ENCODE measurements around the gene RHOB.
A peak's percentile ranks its signal among the peaks of the same experiment; 100 is the strongest.

The RHOB gene

DNA sequence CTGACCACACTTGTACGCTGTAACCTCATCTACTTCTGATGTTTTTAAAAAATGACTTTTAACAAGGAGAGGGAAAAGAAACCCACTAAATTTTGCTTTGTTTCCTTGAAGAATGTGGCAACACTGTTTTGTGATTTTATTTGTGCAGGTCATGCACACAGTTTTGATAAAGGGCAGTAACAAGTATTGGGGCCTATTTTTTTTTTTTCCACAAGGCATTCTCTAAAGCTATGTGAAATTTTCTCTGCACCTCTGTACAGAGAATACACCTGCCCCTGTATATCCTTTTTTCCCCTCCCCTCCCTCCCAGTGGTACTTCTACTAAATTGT is 2.1 kb downstream of the RHOB start:
- Histone ChIP-seq H3K36me3 (ENCODE audit: control insufficient read depth, insufficient read depth, low read length) (peaks cover 8% of the 10 kb centered on the region; the same call in 1 of the 2 replicates), H3K27me3 (ENCODE audit: control insufficient read depth, insufficient read depth, low read length) (peaks cover 41% of the 10 kb centered on the region), H3K4me3 (ENCODE audit: low read depth, low read length) (peak overlapping the region; percentile 99), H3K4me1 (ENCODE audit: control insufficient read depth, insufficient read depth, low read length) (peaks cover 38% of the 10 kb centered on the region), H3K9ac (ENCODE audit: low read length) (peak overlapping the region; percentile 67), H3K27ac (ENCODE audit: low read depth, low read length) (no peak overlapping the region), H3K9me3 (ENCODE audit: control insufficient read depth, insufficient read depth, low read depth, low read length) (no peaks in the 10 kb centered on the region)

DNA sequence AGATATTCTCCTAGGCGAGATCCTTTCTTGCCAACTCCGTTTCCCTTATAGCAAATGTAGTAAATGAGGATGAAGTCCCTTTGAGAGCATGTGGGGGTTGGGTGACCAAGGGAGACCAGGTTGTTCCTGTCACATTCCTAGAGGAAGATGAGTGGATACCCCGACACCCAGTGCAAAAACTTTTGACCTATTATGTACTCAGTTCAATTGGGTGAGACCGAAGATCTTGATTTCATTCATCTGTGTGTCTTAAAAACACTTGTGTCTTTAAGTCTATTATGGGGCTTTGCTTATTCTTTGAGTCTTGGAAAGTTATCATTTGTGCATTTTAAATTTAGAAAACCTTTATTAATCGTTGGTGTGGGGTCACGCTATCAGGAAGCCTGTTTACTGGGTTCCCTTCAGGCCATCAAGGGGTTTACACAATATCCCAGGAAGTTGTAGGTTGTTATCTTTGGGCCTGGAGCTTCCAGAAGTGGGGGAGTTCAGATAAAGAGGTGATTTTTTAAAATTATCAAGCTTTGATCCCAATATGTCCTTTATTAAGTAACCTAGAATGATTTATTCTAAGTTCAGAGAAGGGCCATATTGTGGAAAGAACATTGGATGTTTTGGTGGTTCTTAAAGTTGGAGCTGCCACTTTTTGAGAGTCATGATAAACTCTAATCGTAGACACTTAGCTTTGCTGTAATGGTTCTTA is 2.8 kb downstream of the RHOB start:
- H3K4me3 ChIP-seq (ENCODE audit: low read depth, low read length) = peak overlapping the region; percentile 99; the same call in 1 of the 2 replicates
- no peak overlapping the region for H3K27ac ChIP-seq (ENCODE audit: low read depth, low read length)
- H3K9me3 ChIP-seq (ENCODE audit: control insufficient read depth, insufficient read depth, low read depth, low read length) = no peaks in the 10 kb centered on the region
- peaks cover 42% of the 10 kb centered on the region for H3K27me3 ChIP-seq (ENCODE audit: control insufficient read depth, insufficient read depth, low read length)
- peaks cover 34% of the 10 kb centered on the region for H3K4me1 ChIP-seq (ENCODE audit: control insufficient read depth, insufficient read depth, low read length)
- peaks cover 8% of the 10 kb centered on the region; the same call in 1 of the 2 replicates for H3K36me3 ChIP-seq (ENCODE audit: control insufficient read depth, insufficient read depth, low read length)
- H3K9ac ChIP-seq (ENCODE audit: low read length) = peak overlapping the region; percentile 19

DNA sequence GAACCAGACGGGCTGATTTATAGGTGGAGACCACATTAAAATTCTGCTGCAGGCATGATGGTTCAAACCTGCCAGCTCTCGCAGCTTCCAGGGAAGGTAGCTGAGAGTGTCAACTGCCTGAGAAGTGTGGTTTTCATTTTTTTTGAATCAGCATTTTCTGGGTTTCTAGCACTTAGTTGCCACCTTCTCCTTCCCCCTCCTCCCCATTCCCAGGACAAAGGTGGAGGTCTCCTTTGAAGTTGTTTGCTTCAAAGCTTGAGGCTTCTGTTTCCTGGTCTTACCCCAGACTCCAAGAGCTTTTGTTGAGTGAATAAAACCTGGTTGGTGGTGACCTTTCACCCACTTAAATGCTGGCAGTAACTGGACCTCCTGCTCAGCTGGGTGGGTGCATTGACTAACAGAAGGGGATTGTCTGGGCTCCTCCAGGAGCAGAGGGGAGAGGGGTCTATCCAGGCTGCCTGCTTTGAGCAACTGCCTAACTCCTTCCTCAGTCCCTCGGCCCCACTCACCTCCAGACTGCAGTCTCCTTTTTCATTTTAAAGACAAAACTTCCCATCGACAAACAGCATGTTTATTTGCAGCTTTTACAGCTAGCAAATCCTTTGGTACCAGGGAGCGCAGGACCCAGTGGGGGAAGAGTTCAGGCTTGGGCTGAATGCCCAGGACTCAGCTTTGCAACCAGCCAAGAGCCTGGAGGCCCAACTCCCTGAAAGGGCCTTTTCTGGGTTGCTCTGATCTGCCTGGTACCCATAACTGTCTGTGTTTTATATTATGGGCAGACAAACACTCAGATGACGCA is 3.5 kb downstream of the RHOB start:
- Histone ChIP-seq H3K4me3 (ENCODE audit: low read depth, low read length) (peak overlapping the region; percentile 99; the same call in 1 of the 2 replicates), H3K27me3 (ENCODE audit: control insufficient read depth, insufficient read depth, low read length) (peaks cover 42% of the 10 kb centered on the region), H3K4me1 (ENCODE audit: control insufficient read depth, insufficient read depth, low read length) (peaks cover 26% of the 10 kb centered on the region), H3K27ac (ENCODE audit: low read depth, low read length) (no peak overlapping the region), H3K9ac (ENCODE audit: low read length) (peak overlapping the region; percentile 23), H3K9me3 (ENCODE audit: control insufficient read depth, insufficient read depth, low read depth, low read length) (no peaks in the 10 kb centered on the region), H3K36me3 (ENCODE audit: control insufficient read depth, insufficient read depth, low read length) (peaks cover 8% of the 10 kb centered on the region; the same call in 1 of the 2 replicates)

DNA sequence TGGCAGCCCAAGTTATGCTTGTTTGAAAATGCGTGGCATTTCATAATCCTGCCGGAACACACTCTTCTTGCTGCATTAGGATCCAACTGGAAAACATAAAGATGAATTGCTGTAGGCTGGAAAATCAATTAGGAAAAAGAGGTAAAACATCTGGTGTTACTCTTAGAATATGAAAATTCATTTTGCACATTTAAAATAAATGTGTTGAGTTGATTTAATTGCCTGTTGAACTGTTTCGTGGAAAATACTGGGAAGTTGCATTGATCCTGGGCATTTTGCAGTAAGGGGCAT is 4.1 kb downstream of the RHOB start:
- H3K27me3 ChIP-seq (ENCODE audit: control insufficient read depth, insufficient read depth, low read length) = peaks cover 39% of the 10 kb centered on the region
- peaks cover 23% of the 10 kb centered on the region for H3K4me1 ChIP-seq (ENCODE audit: control insufficient read depth, insufficient read depth, low read length)
- no peak overlapping the region for H3K4me3 ChIP-seq (ENCODE audit: low read depth, low read length)
- H3K36me3 ChIP-seq (ENCODE audit: control insufficient read depth, insufficient read depth, low read length) = peaks cover 8% of the 10 kb centered on the region; the same call in 1 of the 2 replicates
- H3K9me3 ChIP-seq (ENCODE audit: control insufficient read depth, insufficient read depth, low read depth, low read length) = no peaks in the 10 kb centered on the region
- H3K27ac ChIP-seq (ENCODE audit: low read depth, low read length) = no peak overlapping the region
- H3K9ac ChIP-seq (ENCODE audit: low read length) = peak overlapping the region; percentile 23

DNA sequence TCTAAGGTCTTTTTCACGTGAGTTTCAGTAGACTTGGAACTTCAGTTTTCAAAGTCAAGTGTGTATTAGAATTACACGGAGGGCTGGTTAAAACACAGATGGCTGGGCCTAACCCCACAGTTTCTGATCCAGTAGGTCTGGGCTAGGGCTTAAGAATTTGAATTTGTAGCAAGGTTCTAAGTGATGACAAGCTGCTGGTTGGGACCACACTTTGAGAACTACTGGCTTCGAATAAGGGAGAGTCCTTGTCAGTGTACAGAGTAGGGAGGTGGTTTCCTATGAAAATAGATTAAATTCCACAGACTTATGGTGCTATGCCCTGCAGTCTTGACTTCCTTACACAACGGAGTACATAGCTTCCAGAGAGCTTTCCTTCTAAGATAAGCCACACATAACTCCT is 4.5 kb downstream of the RHOB start:
- Histone ChIP-seq H3K9me3 (ENCODE audit: control insufficient read depth, insufficient read depth, low read depth, low read length) (no peaks in the 10 kb centered on the region), H3K4me1 (ENCODE audit: control insufficient read depth, insufficient read depth, low read length) (peaks cover 23% of the 10 kb centered on the region), H3K4me3 (ENCODE audit: low read depth, low read length) (no peak overlapping the region), H3K36me3 (ENCODE audit: control insufficient read depth, insufficient read depth, low read length) (peaks cover 8% of the 10 kb centered on the region; the same call in 1 of the 2 replicates), H3K27me3 (ENCODE audit: control insufficient read depth, insufficient read depth, low read length) (peaks cover 36% of the 10 kb centered on the region), H3K27ac (ENCODE audit: low read depth, low read length) (no peak overlapping the region), H3K9ac (ENCODE audit: low read length) (no peak overlapping the region)

DNA sequence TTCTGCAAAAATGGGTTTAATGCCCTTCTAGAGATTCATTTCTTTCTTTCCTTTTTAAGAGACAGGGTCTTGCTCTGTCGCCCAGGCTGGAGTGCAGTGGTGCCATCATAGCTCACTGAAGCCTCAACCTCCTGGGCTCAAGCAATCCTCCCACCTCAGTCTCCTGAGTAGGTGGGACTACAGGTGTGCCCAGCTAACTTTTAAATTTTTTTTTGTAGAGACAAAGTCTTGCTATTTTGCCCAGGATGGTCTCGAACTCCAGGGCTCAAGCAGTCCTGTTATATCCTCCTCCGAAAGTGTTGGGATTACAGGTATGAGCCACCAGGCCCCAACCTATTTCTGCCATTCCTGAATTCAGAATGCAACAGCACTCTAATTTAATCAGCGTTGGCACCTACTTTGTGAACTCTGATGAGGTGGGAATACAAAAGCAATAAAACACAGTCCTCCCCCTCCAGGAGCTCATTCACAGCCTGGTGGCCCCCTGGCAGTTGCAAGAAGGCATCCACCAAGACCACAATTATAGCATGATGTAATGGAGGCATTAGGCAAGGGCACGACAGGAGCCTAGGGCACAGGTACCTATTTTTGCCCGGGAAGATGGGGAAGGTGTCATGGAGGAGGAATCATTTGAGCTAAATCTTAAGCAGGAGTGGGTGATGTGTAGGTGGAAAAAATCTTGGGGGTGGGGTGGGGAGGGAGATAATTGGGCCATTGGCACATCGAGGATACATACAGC is 5.1 kb downstream of the RHOB start:
- Histone ChIP-seq H3K27me3 (ENCODE audit: control insufficient read depth, insufficient read depth, low read length) (peaks cover 36% of the 10 kb centered on the region), H3K4me1 (ENCODE audit: control insufficient read depth, insufficient read depth, low read length) (peaks cover 23% of the 10 kb centered on the region), H3K9ac (ENCODE audit: low read length) (no peak overlapping the region), H3K4me3 (ENCODE audit: low read depth, low read length) (no peak overlapping the region), H3K9me3 (ENCODE audit: control insufficient read depth, insufficient read depth, low read depth, low read length) (no peaks in the 10 kb centered on the region), H3K36me3 (ENCODE audit: control insufficient read depth, insufficient read depth, low read length) (peaks cover 8% of the 10 kb centered on the region; the same call in 1 of the 2 replicates), H3K27ac (ENCODE audit: low read depth, low read length) (no peak overlapping the region)

DNA sequence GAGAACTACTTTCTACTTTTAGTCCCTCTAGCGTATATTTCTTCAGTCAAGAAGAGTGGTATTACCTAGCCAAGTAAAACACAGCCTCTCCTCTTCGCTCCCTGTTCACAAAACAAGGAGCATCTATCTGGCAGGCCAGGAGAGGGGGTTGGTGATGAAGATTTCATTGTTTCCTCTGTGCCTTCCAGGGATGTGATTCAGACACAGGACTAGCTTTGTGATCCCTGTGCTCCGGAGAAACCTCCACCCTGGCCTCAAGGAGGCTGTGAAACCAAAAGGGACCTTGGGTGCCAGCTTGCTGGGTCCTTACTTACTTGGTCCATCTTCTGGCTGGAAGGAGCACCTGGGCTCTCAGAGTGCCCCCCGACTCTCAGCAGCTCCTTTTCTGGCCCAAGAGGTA is 5.7 kb downstream of the RHOB start:
- H3K4me1 ChIP-seq (ENCODE audit: control insufficient read depth, insufficient read depth, low read length) = peaks cover 23% of the 10 kb centered on the region
- peaks cover 5% of the 10 kb centered on the region; the same call in 1 of the 2 replicates for H3K36me3 ChIP-seq (ENCODE audit: control insufficient read depth, insufficient read depth, low read length)
- peaks cover 32% of the 10 kb centered on the region for H3K27me3 ChIP-seq (ENCODE audit: control insufficient read depth, insufficient read depth, low read length)
- H3K9me3 ChIP-seq (ENCODE audit: control insufficient read depth, insufficient read depth, low read depth, low read length) = no peaks in the 10 kb centered on the region
- H3K4me3 ChIP-seq (ENCODE audit: low read depth, low read length) = no peak overlapping the region
- H3K9ac ChIP-seq (ENCODE audit: low read length) = no peak overlapping the region
- no peak overlapping the region for H3K27ac ChIP-seq (ENCODE audit: low read depth, low read length)

DNA sequence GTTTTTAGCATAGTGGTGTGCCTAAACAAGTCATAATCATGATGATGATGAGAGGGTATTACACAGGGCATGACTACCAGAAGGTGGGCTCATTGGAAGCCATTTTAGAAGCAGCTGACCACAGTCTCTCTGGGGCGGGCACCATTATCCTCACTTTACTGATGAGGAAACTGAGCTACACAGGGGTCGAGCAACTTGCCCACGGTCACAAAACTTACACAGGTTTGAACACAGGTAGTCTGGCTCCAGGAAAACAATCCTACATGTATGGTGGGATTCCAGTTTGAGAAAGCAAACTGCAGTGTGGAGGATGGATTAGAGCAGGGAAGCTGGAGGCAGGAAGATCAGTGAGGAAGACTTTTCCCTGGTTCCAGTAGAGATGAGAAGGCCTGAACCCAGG is 6.2 kb downstream of the RHOB start:
- no peaks in the 10 kb centered on the region for H3K9me3 ChIP-seq (ENCODE audit: control insufficient read depth, insufficient read depth, low read depth, low read length)
- H3K27ac ChIP-seq (ENCODE audit: low read depth, low read length) = no peak overlapping the region
- H3K4me1 ChIP-seq (ENCODE audit: control insufficient read depth, insufficient read depth, low read length) = peaks cover 20% of the 10 kb centered on the region
- H3K27me3 ChIP-seq (ENCODE audit: control insufficient read depth, insufficient read depth, low read length) = peaks cover 26% of the 10 kb centered on the region
- no peak overlapping the region for H3K4me3 ChIP-seq (ENCODE audit: low read depth, low read length)
- no peaks in the 10 kb centered on the region; the same call in 1 of the 2 replicates for H3K36me3 ChIP-seq (ENCODE audit: control insufficient read depth, insufficient read depth, low read length)
- H3K9ac ChIP-seq (ENCODE audit: low read length) = no peak overlapping the region

DNA sequence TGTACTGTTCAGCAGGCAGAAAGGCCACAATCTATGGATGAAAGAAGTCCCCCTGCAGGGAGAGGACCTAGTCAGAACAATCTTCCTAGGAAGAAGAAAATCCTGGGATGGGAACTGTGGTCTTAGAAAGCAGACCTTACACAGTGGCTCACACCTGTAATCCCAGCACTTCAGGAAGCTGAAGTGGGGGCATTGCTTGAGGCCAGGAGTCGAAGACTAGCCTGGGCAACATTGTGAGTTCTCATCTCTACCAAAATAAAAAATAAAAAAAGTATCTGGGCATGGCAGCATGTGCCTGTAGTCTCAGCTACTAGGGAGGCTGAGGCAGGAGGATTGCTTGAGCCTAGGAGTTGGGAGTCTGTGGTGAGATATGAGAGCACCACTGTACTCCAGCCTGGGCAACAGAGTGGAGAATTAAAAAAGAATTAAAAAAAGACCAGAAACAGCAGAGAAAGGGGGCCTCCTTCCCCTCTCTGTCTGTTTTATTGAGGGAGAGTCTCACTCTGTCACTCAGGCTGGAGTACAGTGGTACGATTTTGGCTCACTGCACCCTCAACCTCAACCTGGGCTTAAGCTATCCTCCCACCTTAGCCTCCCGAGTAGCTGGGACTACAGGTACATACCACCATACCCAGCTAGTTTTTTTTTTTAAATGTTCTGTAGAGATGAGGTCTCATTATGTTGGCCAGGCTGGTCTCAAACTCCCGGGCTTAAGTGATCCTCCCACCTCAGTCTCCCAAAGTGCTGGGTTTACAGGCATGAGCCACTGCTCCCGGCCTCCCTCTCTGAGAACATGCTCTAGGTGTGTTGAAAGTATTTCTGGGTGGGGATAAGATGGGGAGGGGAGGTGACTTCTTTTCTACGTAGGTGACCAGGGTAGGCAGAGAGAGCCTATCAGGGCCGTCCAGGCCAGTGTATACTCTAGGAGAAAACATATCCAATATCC is 7.4 kb downstream of the RHOB start:
- no peaks in the 10 kb centered on the region for H3K9me3 ChIP-seq (ENCODE audit: control insufficient read depth, insufficient read depth, low read depth, low read length)
- H3K36me3 ChIP-seq (ENCODE audit: control insufficient read depth, insufficient read depth, low read length) = no peaks in the 10 kb centered on the region
- H3K4me1 ChIP-seq (ENCODE audit: control insufficient read depth, insufficient read depth, low read length) = peaks cover 16% of the 10 kb centered on the region
- H3K9ac ChIP-seq (ENCODE audit: low read length) = no peak overlapping the region
- peaks cover 17% of the 10 kb centered on the region; the same call in 1 of the 2 replicates for H3K27me3 ChIP-seq (ENCODE audit: control insufficient read depth, insufficient read depth, low read length)
- H3K4me3 ChIP-seq (ENCODE audit: low read depth, low read length) = no peak overlapping the region
- no peak overlapping the region for H3K27ac ChIP-seq (ENCODE audit: low read depth, low read length)

DNA sequence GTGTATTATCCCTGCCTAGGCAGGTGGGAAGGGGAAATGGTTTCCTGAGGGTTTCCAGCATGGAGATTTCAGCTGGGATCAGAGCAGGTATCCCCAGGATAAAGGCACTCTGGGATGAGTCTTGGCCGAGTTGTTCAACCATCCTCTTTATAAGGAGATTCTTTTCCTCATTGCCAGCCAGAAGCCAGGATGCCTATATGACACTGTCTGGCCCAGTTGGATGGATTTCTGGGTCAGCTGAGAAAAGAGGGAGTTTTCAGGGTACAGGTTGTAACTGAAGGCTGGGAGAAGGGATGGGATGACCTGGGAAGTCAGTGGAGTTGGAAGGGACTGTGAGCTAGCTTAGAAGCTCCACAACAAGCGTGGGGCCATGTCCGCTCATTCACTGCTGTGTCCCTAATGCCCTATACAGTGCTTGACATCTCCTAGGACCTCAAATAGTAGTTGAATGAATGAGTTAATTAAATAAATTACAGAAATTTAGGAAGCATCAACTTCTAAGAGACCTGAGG is 8.3 kb downstream of the RHOB start:
- Histone ChIP-seq H3K4me3 (ENCODE audit: low read depth, low read length) (no peak overlapping the region), H3K9ac (ENCODE audit: low read length) (no peak overlapping the region), H3K9me3 (ENCODE audit: control insufficient read depth, insufficient read depth, low read depth, low read length) (no peaks in the 10 kb centered on the region), H3K4me1 (ENCODE audit: control insufficient read depth, insufficient read depth, low read length) (peaks cover 12% of the 10 kb centered on the region), H3K27me3 (ENCODE audit: control insufficient read depth, insufficient read depth, low read length) (peaks cover 16% of the 10 kb centered on the region; the same call in 1 of the 2 replicates), H3K36me3 (ENCODE audit: control insufficient read depth, insufficient read depth, low read length) (no peaks in the 10 kb centered on the region), H3K27ac (ENCODE audit: low read depth, low read length) (no peak overlapping the region)

Measured in HUES6 (cell line).